Activated CD4-positive, alpha-beta T cell treated with anti-CD3 and anti-CD28 coated beads, Interleukin-2, amount 10 ng/mL, durations not matched to agents 7 days and 5 days (primary cell): ENCODE measurements around the gene REXO1. TPM values are rescaled to one million over a fixed set of nuclear protein-coding genes. Genes with fewer than 3 reads are reported as not detected.

ENCODE experiments used
- CTCF ChIA-PET: fragments of 350-600 bp; sonication (Branson Sonifier 250); formaldehyde crosslinking; loops from one replicate; lab custom pipeline; 2021; ENCODE audit warnings: antibody characterized with exemption; lab: Charles Lee
- POLR2A ChIA-PET: fragments of 350-600 bp; sonication (Branson Sonifier 250); formaldehyde crosslinking; loops from one replicate; lab custom pipeline; 2021; ENCODE audit warnings: antibody characterized with exemption; lab: Charles Lee
- DNase-seq: peaks from one replicate; pipeline ENCODE4 v3.0.0-alpha.2; 2020
- H3K27ac Mint-ChIP-seq: one replicate; pipeline ENCODE4 v1.8.0; 2021; ENCODE audit warnings: mild to moderate bottlenecking, moderate library complexity, mixed read lengths
- H3K27me3 Mint-ChIP-seq: one replicate; pipeline ENCODE4 v1.8.0; 2021; ENCODE audit warnings: mixed read lengths
- H3K36me3 Mint-ChIP-seq: one replicate; pipeline ENCODE4 v1.8.0; 2021; ENCODE audit warnings: low read depth, mixed read lengths
- H3K4me1 Mint-ChIP-seq: one replicate; pipeline ENCODE4 v1.8.0; 2021; ENCODE audit warnings: mixed read lengths
- H3K4me3 Mint-ChIP-seq: one replicate; pipeline ENCODE4 v1.8.0; 2021; ENCODE audit warnings: mild to moderate bottlenecking, moderate library complexity, mixed read lengths
- H3K9me3 Mint-ChIP-seq: one replicate; pipeline ENCODE4 v1.8.0; 2021; ENCODE audit warnings: mixed read lengths
- total RNA-seq, 2 experiments: library from RNA; stranded (reverse); gene quantifications; one replicate each; pipeline ENCODE4 v1.2.3, GENCODE V29; 2021

Gene REXO1
- total RNA-seq, 2 experiments from 2014 or later: 44.2 to 54.7 TPM

- peaks cover 14% of the 10 kb centered on the region for H3K36me3 Mint-ChIP-seq
- ChIA-PET CTCF (interaction anchor here (0.6 to 1.2 kb wide), 2 partner anchors 24 to 414 kb away, joined by 3 to 4 read pairs; no protein-coding TSS in a partner anchor), POLR2A (no interaction called here)
- peaks cover 62% of the 10 kb centered on the region for H3K4me1 Mint-ChIP-seq
- no peak overlapping the region for H3K27ac Mint-ChIP-seq
- H3K4me3 Mint-ChIP-seq: no peak overlapping the region
- no peaks in the 10 kb centered on the region for H3K27me3 Mint-ChIP-seq
- no peaks in the 10 kb centered on the region for H3K9me3 Mint-ChIP-seq
- DNase-seq: no peak
Measured at GRCh38 chr19:1849886-1850398, 1.7 kb upstream of the REXO1 start.

GRCh38 chr19:1849132-1849474 is 820 bp upstream of the REXO1 start:
- Mint-ChIP-seq H3K36me3 (peaks cover 14% of the 10 kb centered on the region), H3K9me3 (no peaks in the 10 kb centered on the region), H3K4me1 (peaks cover 60% of the 10 kb centered on the region), H3K4me3 (peak overlapping the region; percentile 63), H3K27me3 (no peaks in the 10 kb centered on the region), H3K27ac (peak overlapping the region; percentile 86)
- DNase-seq: no peak
- ChIA-PET CTCF (interaction anchor here (1.0 to 1.2 kb wide), 5 partner anchors 9 to 23 kb away, joined by 3 to 6 read pairs (median 3); no protein-coding TSS in a partner anchor), POLR2A (no interaction called here)

- H3K4me1 Mint-ChIP-seq: peaks cover 50% of the 10 kb centered on the region
- H3K9me3 Mint-ChIP-seq: no peaks in the 10 kb centered on the region
- peak overlapping the region; percentile 86 for H3K4me3 Mint-ChIP-seq
- no peaks in the 10 kb centered on the region for H3K27me3 Mint-ChIP-seq
- CTCF ChIA-PET: interaction anchor here (1.4 to 2.2 kb wide), 2 partner anchors 11 to 22 kb away, joined by 5 to 9 read pairs; no protein-coding TSS in a partner anchor
- no peak for DNase-seq
- POLR2A ChIA-PET: interaction anchor here (0.6 kb wide), 1 partner anchor 295 kb away, joined by 4 read pairs; no protein-coding TSS in a partner anchor
- H3K36me3 Mint-ChIP-seq: peaks cover 12% of the 10 kb centered on the region
- peak overlapping the region; percentile 95 for H3K27ac Mint-ChIP-seq
Measured at GRCh38 chr19:1847684-1848398, 442 bp downstream of the REXO1 start.

- peak overlapping the region; percentile 95 for H3K27ac Mint-ChIP-seq
- DNase-seq: no peak
- ChIA-PET POLR2A (interaction anchor here (0.6 kb wide), 1 partner anchor 296 kb away, joined by 4 read pairs; no protein-coding TSS in a partner anchor), CTCF (interaction anchor here (0.8 to 2.2 kb wide), 3 partner anchors 9 to 21 kb away, joined by 3 to 9 read pairs (median 5); no protein-coding TSS in a partner anchor)
- peaks cover 49% of the 10 kb centered on the region for H3K4me1 Mint-ChIP-seq
- H3K4me3 Mint-ChIP-seq: peak overlapping the region; percentile 86
- peaks cover 12% of the 10 kb centered on the region for H3K36me3 Mint-ChIP-seq
- no peaks in the 10 kb centered on the region for H3K27me3 Mint-ChIP-seq
- no peaks in the 10 kb centered on the region for H3K9me3 Mint-ChIP-seq
Measured at GRCh38 chr19:1847348-1847683, 967 bp downstream of the REXO1 start.

- H3K27me3 Mint-ChIP-seq: no peaks in the 10 kb centered on the region
- CTCF ChIA-PET: interaction anchor here (0.8 to 2.2 kb wide), 3 partner anchors 8 to 20 kb away, joined by 3 to 9 read pairs (median 5); no protein-coding TSS in a partner anchor
- peak overlapping the region; percentile 86 for H3K4me3 Mint-ChIP-seq
- H3K9me3 Mint-ChIP-seq: no peaks in the 10 kb centered on the region
- H3K36me3 Mint-ChIP-seq: peaks cover 12% of the 10 kb centered on the region
- POLR2A ChIA-PET: no interaction called here
- H3K4me1 Mint-ChIP-seq: peaks cover 48% of the 10 kb centered on the region
- DNase-seq: no peak
- H3K27ac Mint-ChIP-seq: peak overlapping the region; percentile 95
Measured at GRCh38 chr19:1846517-1847204, 1.6 kb downstream of the REXO1 start.

GRCh38 chr19:1845642-1846041 is 2.6 kb downstream of the REXO1 start:
- peaks cover 48% of the 10 kb centered on the region for H3K4me1 Mint-ChIP-seq
- CTCF ChIA-PET: interaction anchor here (2.2 kb wide), 1 partner anchor 19 kb away, joined by 9 read pairs; no protein-coding TSS in a partner anchor
- peaks cover 8% of the 10 kb centered on the region for H3K36me3 Mint-ChIP-seq
- no peak overlapping the region for H3K27ac Mint-ChIP-seq
- POLR2A ChIA-PET: no interaction called here
- no peaks in the 10 kb centered on the region for H3K9me3 Mint-ChIP-seq
- H3K4me3 Mint-ChIP-seq: peak overlapping the region; percentile 86
- no peaks in the 10 kb centered on the region for H3K27me3 Mint-ChIP-seq
- no peak for DNase-seq

GRCh38 chr19:1845125-1845515 is 3.2 kb downstream of the REXO1 start:
- Mint-ChIP-seq H3K4me1 (peaks cover 50% of the 10 kb centered on the region), H3K9me3 (no peaks in the 10 kb centered on the region), H3K27me3 (no peaks in the 10 kb centered on the region), H3K27ac (no peak overlapping the region), H3K4me3 (no peak overlapping the region), H3K36me3 (peaks cover 8% of the 10 kb centered on the region)
- DNase-seq: no peak
- POLR2A ChIA-PET: no interaction called here
- CTCF ChIA-PET: interaction anchor here (2.2 kb wide), 1 partner anchor 19 kb away, joined by 9 read pairs; no protein-coding TSS in a partner anchor

- Mint-ChIP-seq H3K27me3 (no peaks in the 10 kb centered on the region), H3K9me3 (no peaks in the 10 kb centered on the region), H3K36me3 (peaks cover 8% of the 10 kb centered on the region), H3K4me3 (no peak overlapping the region), H3K27ac (peak overlapping the region; percentile 62), H3K4me1 (peaks cover 48% of the 10 kb centered on the region)
- ChIA-PET CTCF (no interaction called here), POLR2A (no interaction called here)
- no peak for DNase-seq
Measured at GRCh38 chr19:1844513-1845124, 3.7 kb downstream of the REXO1 start.

- H3K27ac Mint-ChIP-seq: no peak overlapping the region
- H3K27me3 Mint-ChIP-seq: no peaks in the 10 kb centered on the region
- H3K4me1 Mint-ChIP-seq: peaks cover 45% of the 10 kb centered on the region
- no peaks in the 10 kb centered on the region for H3K9me3 Mint-ChIP-seq
- CTCF ChIA-PET: interaction anchor here (1.3 kb wide), 1 partner anchor 9 kb away, joined by 3 read pairs; no protein-coding TSS in a partner anchor
- no peak overlapping the region for H3K4me3 Mint-ChIP-seq
- DNase-seq: no peak
- POLR2A ChIA-PET: no interaction called here
- H3K36me3 Mint-ChIP-seq: peaks cover 8% of the 10 kb centered on the region
Measured at GRCh38 chr19:1843646-1844394, 4.5 kb downstream of the REXO1 start.

- no peak for DNase-seq
- Mint-ChIP-seq H3K9me3 (no peaks in the 10 kb centered on the region), H3K27me3 (no peaks in the 10 kb centered on the region), H3K36me3 (peaks cover 8% of the 10 kb centered on the region), H3K4me3 (no peak overlapping the region), H3K4me1 (peaks cover 43% of the 10 kb centered on the region), H3K27ac (no peak overlapping the region)
- POLR2A ChIA-PET: no interaction called here
- CTCF ChIA-PET: interaction anchor here (0.6 to 1.3 kb wide), 2 partner anchors 10 to 655 kb away, joined by 3 to 4 read pairs; no protein-coding TSS in a partner anchor
Measured at GRCh38 chr19:1843116-1843515, 5.2 kb downstream of the REXO1 start.

GRCh38 chr19:1841209-1841924 is 6.9 kb downstream of the REXO1 start:
- CTCF ChIA-PET: interaction anchor here (1.3 to 4.7 kb wide), 3 partner anchors 7 to 15 kb away, joined by 3 to 31 read pairs (median 8); no protein-coding TSS in a partner anchor
- Mint-ChIP-seq H3K4me1 (peaks cover 31% of the 10 kb centered on the region), H3K36me3 (peaks cover 4% of the 10 kb centered on the region), H3K4me3 (no peak overlapping the region), H3K9me3 (no peaks in the 10 kb centered on the region), H3K27me3 (no peaks in the 10 kb centered on the region), H3K27ac (no peak overlapping the region)
- DNase-seq: no peak
- POLR2A ChIA-PET: no interaction called here
